Ascending aorta (tissue), 2 donors: ENCODE measurements around the gene GAP43. TPM values are rescaled to one million over a fixed set of nuclear protein-coding genes. Genes with fewer than 3 reads are reported as not detected.

Experiments
- DNase-seq, 2 donors: peaks; one replicate each; pipeline ENCODE4 v3.0.0-alpha.2; 2019; ENCODE audit warnings: low spot score in 2 of 2
- H3K27ac ChIP-seq, 2 donors: fragments of 200-600 bp; sonication (generic); one replicate each; pipeline ENCODE4 v1.5.1; 2016 to 2017; ENCODE audit warnings: mild to moderate bottlenecking in 1 of 2
- H3K27me3 ChIP-seq: fragments of 200-600 bp; sonication (generic); one replicate; pipeline ENCODE4 v1.5.1; 2017
- H3K36me3 ChIP-seq, 2 donors: fragments of 200-600 bp; sonication (generic); one replicate each; pipeline ENCODE4 v1.5.1; 2016
- H3K4me1 ChIP-seq, 2 donors: fragments of 200-600 bp; sonication (generic); one replicate each; pipeline ENCODE4 v1.5.1; 2016 to 2017; ENCODE audit warnings: mild to moderate bottlenecking in 1 of 2
- H3K4me3 ChIP-seq, 2 donors: fragments of 200-600 bp; sonication (generic); one replicate each; pipeline ENCODE4 v1.5.1; 2016 to 2017; ENCODE audit warnings: mild to moderate bottlenecking in 1 of 2
- H3K9me3 ChIP-seq, 2 donors: fragments of 200-600 bp; sonication (generic); one replicate each; pipeline ENCODE4 v1.5.1; 2016
- intact Hi-C: fragments of 100-400 bp; cut with DNase I; formaldehyde crosslinking; loops from one replicate; pipeline ENCODE4 v1.15.1; 2023
- total RNA-seq: library from RNA; depleted of rRNA; stranded (reverse); fragments of >200 nt; gene quantifications from one replicate; pipeline ENCODE4 v1.1.0, GENCODE V29; 2016
- TF ChIP-seq, protein P1 (sequence below), 3 experiments: fragments of 200-600 bp in 2 of 3; fragments of 450-650 bp in 1 of 3; sonication (generic) in 2 of 3; IDR thresholded peaks; one replicate each; pipeline ENCODE4 v1.5.1; 2016 to 2019; ENCODE audit warnings: antibody characterized with exemption in 3 of 3, mild to moderate bottlenecking in 1 of 3, moderate library complexity in 1 of 3

Gene GAP43
- total RNA-seq, 1 donor from 2014 or later: 0.21 TPM

DNA sequence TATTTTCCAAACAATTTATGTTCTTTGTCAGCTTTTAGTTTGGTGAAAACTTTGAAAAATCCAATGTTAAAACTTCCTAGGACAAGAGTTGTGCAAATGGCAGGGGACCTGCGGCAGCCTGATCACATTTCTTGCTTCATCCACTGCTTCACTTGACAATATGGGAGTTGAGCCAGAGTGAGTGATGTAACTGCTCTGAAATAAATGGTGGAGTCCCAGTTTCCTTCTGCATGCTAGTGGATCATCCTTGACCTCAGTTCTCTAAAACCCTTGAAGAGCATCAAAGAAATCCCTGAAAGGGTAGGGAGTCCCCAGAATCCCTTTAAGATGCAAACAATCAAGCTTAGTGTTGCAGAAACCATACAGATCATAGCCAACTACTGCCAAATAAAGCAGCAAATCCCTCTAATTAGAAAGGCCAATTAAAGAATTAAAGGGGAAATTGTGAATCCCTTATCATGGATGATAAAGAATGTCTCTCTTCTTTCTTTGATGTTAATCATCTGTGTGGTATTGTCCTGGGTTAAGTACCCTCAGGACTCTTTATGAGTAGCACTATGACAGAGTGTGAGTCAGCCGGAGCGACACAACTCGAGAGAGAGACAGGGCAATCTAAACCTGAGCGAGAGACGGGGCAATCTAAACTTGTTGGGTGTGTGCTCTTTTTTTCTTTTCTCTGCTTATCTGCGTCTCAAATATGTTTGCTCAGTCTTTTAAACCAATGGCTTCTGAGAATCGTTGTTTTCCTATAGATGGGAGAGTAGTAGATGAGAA, 41.8 kb upstream of the GAP43 start:
- TF ChIP-seq, protein P1, sequence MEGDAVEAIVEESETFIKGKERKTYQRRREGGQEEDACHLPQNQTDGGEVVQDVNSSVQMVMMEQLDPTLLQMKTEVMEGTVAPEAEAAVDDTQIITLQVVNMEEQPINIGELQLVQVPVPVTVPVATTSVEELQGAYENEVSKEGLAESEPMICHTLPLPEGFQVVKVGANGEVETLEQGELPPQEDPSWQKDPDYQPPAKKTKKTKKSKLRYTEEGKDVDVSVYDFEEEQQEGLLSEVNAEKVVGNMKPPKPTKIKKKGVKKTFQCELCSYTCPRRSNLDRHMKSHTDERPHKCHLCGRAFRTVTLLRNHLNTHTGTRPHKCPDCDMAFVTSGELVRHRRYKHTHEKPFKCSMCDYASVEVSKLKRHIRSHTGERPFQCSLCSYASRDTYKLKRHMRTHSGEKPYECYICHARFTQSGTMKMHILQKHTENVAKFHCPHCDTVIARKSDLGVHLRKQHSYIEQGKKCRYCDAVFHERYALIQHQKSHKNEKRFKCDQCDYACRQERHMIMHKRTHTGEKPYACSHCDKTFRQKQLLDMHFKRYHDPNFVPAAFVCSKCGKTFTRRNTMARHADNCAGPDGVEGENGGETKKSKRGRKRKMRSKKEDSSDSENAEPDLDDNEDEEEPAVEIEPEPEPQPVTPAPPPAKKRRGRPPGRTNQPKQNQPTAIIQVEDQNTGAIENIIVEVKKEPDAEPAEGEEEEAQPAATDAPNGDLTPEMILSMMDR (IDR thresholded peaks at IDR 0.05): no peak
- Histone ChIP-seq H3K27me3 (no peaks in the 10 kb centered on the region), H3K4me3 (no peak overlapping the region), H3K36me3 (no peaks in the 10 kb centered on the region), H3K27ac (no peak overlapping the region), H3K9me3 (no peaks in the 10 kb centered on the region), H3K4me1 (peaks cover 0 to under 1% of the 10 kb centered on the region in 2 donors)
- intact Hi-C loops: no loop called here
- no peak for DNase-seq

DNA sequence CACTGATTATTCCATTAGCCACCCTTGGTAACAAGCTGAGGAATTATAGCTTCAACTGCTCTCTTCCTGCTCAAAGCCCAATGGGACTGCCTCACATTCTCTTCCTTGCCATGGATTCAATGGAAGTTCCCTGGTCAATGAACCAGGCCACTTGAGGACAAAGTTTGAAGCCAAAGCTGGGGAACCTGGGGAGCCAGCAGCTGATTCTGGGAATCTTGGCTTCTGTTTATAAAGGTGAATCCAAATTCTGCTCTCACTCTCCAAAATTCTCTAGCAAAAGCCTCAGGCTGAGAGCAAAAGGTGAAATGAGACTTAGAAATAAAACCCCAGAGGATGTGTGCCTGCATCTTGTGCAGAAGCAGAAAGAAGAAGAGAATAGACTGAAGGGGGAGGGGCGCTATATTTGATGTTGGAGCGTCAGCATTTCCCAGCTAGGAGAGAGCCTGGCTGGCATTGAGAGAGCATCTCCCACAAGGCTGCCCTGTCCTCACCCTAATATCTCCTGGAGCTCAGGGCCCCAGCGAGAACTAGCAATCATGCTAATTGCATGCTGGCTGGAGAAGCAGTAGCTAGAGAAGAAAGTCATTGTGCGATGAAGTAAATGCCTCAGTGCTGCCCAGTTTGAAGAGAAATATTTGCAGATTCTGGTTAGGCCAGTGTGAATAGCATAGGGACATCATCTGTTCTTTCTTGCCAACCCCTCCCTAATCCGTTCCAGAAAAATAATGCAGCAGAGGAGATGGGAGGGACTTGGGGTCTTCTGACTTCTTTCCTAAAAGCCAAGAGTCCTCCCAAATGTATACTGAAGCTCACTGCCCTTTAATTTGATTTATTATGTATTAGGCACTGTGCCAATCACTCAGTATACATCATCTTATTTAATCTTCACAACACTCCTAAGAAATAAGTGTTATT, 34.9 kb upstream of the GAP43 start:
- no peak overlapping the region for H3K27ac ChIP-seq
- no peak overlapping the region for H3K4me3 ChIP-seq
- DNase-seq: no peak
- H3K9me3 ChIP-seq: no peaks in the 10 kb centered on the region
- intact Hi-C loops: no loop called here
- H3K4me1 ChIP-seq: no peaks in the 10 kb centered on the region
- TF ChIP-seq, protein P1 (IDR thresholded peaks at IDR 0.05): no peak
- H3K27me3 ChIP-seq: no peaks in the 10 kb centered on the region
- no peaks in the 10 kb centered on the region for H3K36me3 ChIP-seq

DNA sequence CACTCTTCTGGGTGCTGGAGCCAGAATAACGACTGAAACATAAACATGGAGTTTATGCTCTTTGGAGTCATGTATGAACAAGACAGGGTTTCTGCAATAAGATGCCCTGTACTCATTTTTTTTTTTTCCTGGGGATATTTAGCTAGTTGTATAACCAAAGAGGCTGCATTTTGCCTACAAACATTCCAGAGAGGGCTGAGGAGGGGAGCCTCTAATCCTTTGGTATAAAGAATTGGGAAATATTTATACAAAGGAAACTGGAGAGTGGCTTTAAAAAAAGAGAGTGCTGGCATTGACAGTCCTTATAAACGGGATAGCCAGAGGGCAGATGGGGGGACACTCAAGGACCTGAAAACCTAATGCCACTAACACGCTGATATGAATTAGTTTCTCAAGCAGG, 32.4 kb upstream of the GAP43 start:
- Histone ChIP-seq H3K27me3 (no peaks in the 10 kb centered on the region), H3K4me3 (no peak overlapping the region), H3K4me1 (no peaks in the 10 kb centered on the region), H3K36me3 (no peaks in the 10 kb centered on the region), H3K9me3 (peaks cover 0 to 19% of the 10 kb centered on the region in 2 donors), H3K27ac (no peak overlapping the region)
- no peak for DNase-seq
- TF ChIP-seq, protein P1 (IDR thresholded peaks at IDR 0.05): no peak
- intact Hi-C loops: no loop called here

- DNase-seq: no peak
- no peak overlapping the region for H3K27ac ChIP-seq
- H3K4me1 ChIP-seq: no peaks in the 10 kb centered on the region
- TF ChIP-seq, protein P1 (IDR thresholded peaks at IDR 0.05): no peak
- peaks cover 0 to 19% of the 10 kb centered on the region in 2 donors for H3K9me3 ChIP-seq
- intact Hi-C loops: no loop called here
- H3K27me3 ChIP-seq: no peaks in the 10 kb centered on the region
- no peaks in the 10 kb centered on the region for H3K36me3 ChIP-seq
- H3K4me3 ChIP-seq: no peak overlapping the region
Measured at GRCh38 chr3:115595611-115596275, 27.6 kb upstream of the GAP43 start.

DNA sequence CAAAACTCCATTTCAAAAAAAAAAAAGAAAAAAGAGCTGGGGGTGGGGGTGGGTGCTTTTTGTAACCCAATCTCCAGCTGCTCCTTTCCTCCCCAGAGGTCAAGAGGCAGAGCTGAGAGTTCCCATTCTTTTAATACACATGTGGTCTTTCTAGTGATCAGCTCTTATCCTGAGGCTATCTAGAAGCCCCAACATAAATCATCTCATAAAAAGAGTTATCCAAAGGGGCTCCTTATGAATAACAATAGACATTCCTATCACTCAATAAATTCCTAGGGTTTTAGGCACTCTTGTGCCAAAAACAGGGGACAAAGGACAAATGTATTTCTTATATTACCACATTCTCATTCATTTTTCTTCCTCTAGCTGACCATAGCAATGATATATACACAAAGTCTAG, 25.1 kb upstream of the GAP43 start:
- no peak for DNase-seq
- H3K9me3 ChIP-seq: peaks cover 0 to 19% of the 10 kb centered on the region in 2 donors
- intact Hi-C loops: no loop called here
- H3K4me1 ChIP-seq: no peaks in the 10 kb centered on the region
- no peaks in the 10 kb centered on the region for H3K36me3 ChIP-seq
- H3K4me3 ChIP-seq: no peak overlapping the region
- no peaks in the 10 kb centered on the region for H3K27me3 ChIP-seq
- TF ChIP-seq, protein P1 (IDR thresholded peaks at IDR 0.05): no peak
- no peak overlapping the region for H3K27ac ChIP-seq
